PC-9 (cell line): Measurements from ENCODE around the gene DCP1B. TPM values are rescaled to one million over a fixed set of nuclear protein-coding genes. Genes with fewer than 3 reads are reported as not detected.

Experiments used
- BruUV-seq: library from RNA; stranded (reverse); fragments of 400-500 nt; replicated peaks from 2 replicates; lab custom pipeline; 2021; lab: Mats Ljungman, UMichigan
- CTCF ChIA-PET: fragments of 300-600 bp; sonication (Branson Sonifier 250); formaldehyde crosslinking; loops from one replicate; lab custom pipeline; 2022; ENCODE audit warnings: antibody characterized with exemption; lab: Charles Lee
- POLR2A ChIA-PET: fragments of 300-600 bp; sonication (Branson Sonifier 250); formaldehyde crosslinking; loops from one replicate; lab custom pipeline; 2022; ENCODE audit warnings: antibody characterized with exemption; ENCODE audit not compliant: unreplicated experiment; lab: Charles Lee
- DNase-seq, 2 experiments: peaks; one replicate each; pipeline versions ENCODE4 v3.0.0 to v3.0.0-alpha.2; 2015 to 2022; ENCODE audit warnings: mixed read lengths in 1 of 2
- H2AFZ ChIP-seq: fragments of 200-600 bp; sonication (generic); 2 replicates; pipeline ENCODE4 v1.8.1; 2017; ENCODE audit warnings: antibody characterized with exemption
- H3F3A ChIP-seq: fragments of 200-600 bp; sonication (generic); 2 replicates; pipeline ENCODE4 v1.8.1; 2017; ENCODE audit warnings: antibody characterized with exemption, mild to moderate bottlenecking, low read depth; ENCODE audit not compliant: insufficient read depth
- H3K27ac ChIP-seq: fragments of 200-600 bp; sonication (generic); 2 replicates; pipeline ENCODE4 v1.6.1; 2016; ENCODE audit warnings: mixed run types
- H3K27me3 ChIP-seq: fragments of 200-600 bp; sonication (generic); 2 replicates; pipeline ENCODE4 v1.6.1; 2016; ENCODE audit warnings: low read depth, mixed run types; ENCODE audit not compliant: insufficient read depth
- H3K36me3 ChIP-seq: fragments of 200-600 bp; sonication (generic); 2 replicates; pipeline ENCODE4 v1.6.1; 2016; ENCODE audit warnings: low read depth, mixed run types
- H3K4me1 ChIP-seq: fragments of 200-600 bp; sonication (generic); replicated peaks from 2 replicates; pipeline ENCODE4 v1.6.1; 2016; ENCODE audit warnings: mixed run types; ENCODE audit not compliant: insufficient read depth
- H3K4me2 ChIP-seq: fragments of 200-600 bp; sonication (generic); 2 replicates; pipeline ENCODE4 v1.6.1; 2017; ENCODE audit warnings: mixed run types
- H3K4me3 ChIP-seq: fragments of 200-600 bp; sonication (generic); 2 replicates; pipeline ENCODE4 v1.6.1; 2016; ENCODE audit warnings: mixed run types
- H3K79me2 ChIP-seq: fragments of 200-600 bp; sonication (generic); 2 replicates; pipeline ENCODE4 v1.6.1; 2017; ENCODE audit warnings: low read depth, mixed run types
- H3K9me2 ChIP-seq: fragments of 200-600 bp; sonication (generic); 2 replicates; pipeline ENCODE4 v1.8.1; 2017; ENCODE audit warnings: mild to moderate bottlenecking; ENCODE audit not compliant: insufficient read depth
- H3K9me3 ChIP-seq: fragments of 200-600 bp; sonication (generic); 2 replicates; pipeline ENCODE4 v1.8.1; 2016; ENCODE audit warnings: low read depth; ENCODE audit not compliant: insufficient read depth
- H4K20me1 ChIP-seq: fragments of 200-600 bp; sonication (generic); 2 replicates; pipeline ENCODE4 v1.8.1; 2017; ENCODE audit not compliant: insufficient read depth
- EZH2 ChIP-seq: fragments of 200-600 bp; sonication (generic); IDR thresholded peaks from 2 replicates; pipeline ENCODE4 v1.8.0; 2017; ENCODE audit warnings: antibody characterized with exemption, low read depth
- intact Hi-C: fragments of 100-400 bp; cut with micrococcal nuclease; formaldehyde crosslinking; loops from one replicate; pipeline ENCODE4 v1.10.0; 2022; ENCODE audit not compliant: unreplicated experiment
- total RNA-seq: library from RNA; stranded (reverse); gene quantifications from 2 replicates; pipeline ENCODE4 v1.2.3, GENCODE V29; 2021
- TF ChIP-seq, protein P1 (sequence below): fragments of 200-600 bp; sonication (generic); conservative IDR thresholded peaks from 2 replicates; pipeline ENCODE4 v1.6.1; 2017; ENCODE audit warnings: mixed run types, antibody characterized with exemption, mild to moderate bottlenecking, moderate library complexity

DCP1B gene
- total RNA-seq, 1 experiment from 2014 or later: 6.8 TPM

- no TSS peak for BruUV-seq
- POLR2A ChIA-PET: no interaction called here
- Histone ChIP-seq H3K27me3 (no peaks in the 10 kb centered on the region), H3K27ac (no peak overlapping the region), H3K4me3 (no peak overlapping the region), H2AFZ (no peak overlapping the region), H3K9me3 (no peaks in the 10 kb centered on the region; the same call in 1 of the 2 replicates), H3F3A (no peaks in the 10 kb centered on the region), H3K36me3 (no peaks in the 10 kb centered on the region), H3K79me2 (no peaks in the 10 kb centered on the region), H3K4me2 (no peak overlapping the region), H4K20me1 (no peaks in the 10 kb centered on the region), H3K4me1 (no peaks in the 10 kb centered on the region), H3K9me2 (no peaks in the 10 kb centered on the region)
- no peak for DNase-seq
- TF ChIP-seq EZH2: no peak
- TF ChIP-seq, protein P1, sequence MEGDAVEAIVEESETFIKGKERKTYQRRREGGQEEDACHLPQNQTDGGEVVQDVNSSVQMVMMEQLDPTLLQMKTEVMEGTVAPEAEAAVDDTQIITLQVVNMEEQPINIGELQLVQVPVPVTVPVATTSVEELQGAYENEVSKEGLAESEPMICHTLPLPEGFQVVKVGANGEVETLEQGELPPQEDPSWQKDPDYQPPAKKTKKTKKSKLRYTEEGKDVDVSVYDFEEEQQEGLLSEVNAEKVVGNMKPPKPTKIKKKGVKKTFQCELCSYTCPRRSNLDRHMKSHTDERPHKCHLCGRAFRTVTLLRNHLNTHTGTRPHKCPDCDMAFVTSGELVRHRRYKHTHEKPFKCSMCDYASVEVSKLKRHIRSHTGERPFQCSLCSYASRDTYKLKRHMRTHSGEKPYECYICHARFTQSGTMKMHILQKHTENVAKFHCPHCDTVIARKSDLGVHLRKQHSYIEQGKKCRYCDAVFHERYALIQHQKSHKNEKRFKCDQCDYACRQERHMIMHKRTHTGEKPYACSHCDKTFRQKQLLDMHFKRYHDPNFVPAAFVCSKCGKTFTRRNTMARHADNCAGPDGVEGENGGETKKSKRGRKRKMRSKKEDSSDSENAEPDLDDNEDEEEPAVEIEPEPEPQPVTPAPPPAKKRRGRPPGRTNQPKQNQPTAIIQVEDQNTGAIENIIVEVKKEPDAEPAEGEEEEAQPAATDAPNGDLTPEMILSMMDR: no peak
- CTCF ChIA-PET: no interaction called here
- intact Hi-C loops: no loop called here
These were observed 99.4 kb downstream of the DCP1B start for GRCh38 chr12:1904875-1905274.

DNA sequence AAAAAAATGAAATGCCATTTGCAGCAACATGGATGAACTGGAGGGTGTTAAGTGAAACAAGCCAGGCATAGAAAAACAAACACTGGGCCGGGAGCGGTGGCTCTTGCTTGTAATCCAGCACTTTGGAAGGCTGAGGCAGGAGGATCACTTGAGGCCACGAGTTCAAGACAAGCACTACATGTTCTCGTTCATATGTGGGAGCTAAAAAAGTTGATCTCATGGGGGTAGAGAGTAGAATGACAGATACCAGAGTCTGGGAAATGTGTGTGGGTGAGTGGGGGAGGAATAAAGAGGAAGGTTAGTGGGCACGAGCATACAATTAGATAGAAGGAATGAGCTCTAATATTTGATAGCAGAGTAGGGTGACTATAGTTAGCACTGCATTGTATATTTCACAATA is 107.3 kb downstream of the DCP1B start:
- Histone ChIP-seq H3K9me2 (no peaks in the 10 kb centered on the region), H3K4me1 (no peaks in the 10 kb centered on the region), H3F3A (no peaks in the 10 kb centered on the region), H4K20me1 (no peaks in the 10 kb centered on the region), H3K27me3 (peaks cover 40% of the 10 kb centered on the region), H3K27ac (no peak overlapping the region), H3K79me2 (no peaks in the 10 kb centered on the region), H3K36me3 (no peaks in the 10 kb centered on the region), H3K4me2 (no peak overlapping the region), H3K4me3 (no peak overlapping the region), H2AFZ (no peak overlapping the region), H3K9me3 (0 out of 2 replicates have a peak, but pooled peaks cover 13% of the 10 kb centered on the region)
- intact Hi-C loops: no loop called here
- no peak for DNase-seq
- BruUV-seq: no TSS peak
- TF ChIP-seq EZH2: no peak
- TF ChIP-seq, protein P1: no peak
- POLR2A ChIA-PET: no interaction called here
- CTCF ChIA-PET: no interaction called here

Other genes with a start within 250 kb of the DCP1B start
- not detected in 2 replicates for gene LRTM2, start 183.9 kb downstream of the DCP1B start, total RNA-seq
- 0.45 TPM in 1 of 2 replicates, not detected in the other for gene CACNA2D4, start 85.8 kb downstream of the DCP1B start, total RNA-seq
- gene CACNA1C, start 48.5 kb upstream of the DCP1B start, total RNA-seq: not detected in 2 replicates